ENCODE measurements around the gene EPS15.

The EPS15 gene

GRCh38 chr1:51549016-51549619 is 30.1 kb upstream of the EPS15 start:
- H3K4me3 ChIP-seq (ENCODE audit: low read depth, low read length) = no peak overlapping the region
- no peak for TF ChIP-seq CTCF (IDR thresholded peaks at IDR 0.05; ENCODE audit: borderline replicate concordance, insufficient read depth, low read depth, low read length)

GRCh38 chr1:51543858-51544257 is 24.8 kb upstream of the EPS15 start:
- TF ChIP-seq CTCF (IDR thresholded peaks at IDR 0.05; ENCODE audit: borderline replicate concordance, insufficient read depth, low read depth, low read length) = no peak
- H3K4me3 ChIP-seq (ENCODE audit: low read depth, low read length) = no peak overlapping the region

GRCh38 chr1:51542158-51542953 is 23.3 kb upstream of the EPS15 start:
- no peak for TF ChIP-seq CTCF (IDR thresholded peaks at IDR 0.05; ENCODE audit: borderline replicate concordance, insufficient read depth, low read depth, low read length)

GRCh38 chr1:51541313-51542050 is 22.4 kb upstream of the EPS15 start:
- H3K4me3 ChIP-seq (ENCODE audit: low read depth, low read length) = no peak overlapping the region
- TF ChIP-seq CTCF (IDR thresholded peaks at IDR 0.05; ENCODE audit: borderline replicate concordance, insufficient read depth, low read depth, low read length) = no peak

More at GRCh38 chr1:51542158-51542953, 23.3 kb upstream of the EPS15 start:
- no peak overlapping the region for H3K4me3 ChIP-seq (ENCODE audit: low read depth, low read length)

- no peak overlapping the region for H3K4me3 ChIP-seq (ENCODE audit: low read depth, low read length)
- no peak for TF ChIP-seq CTCF (IDR thresholded peaks at IDR 0.05; ENCODE audit: borderline replicate concordance, insufficient read depth, low read depth, low read length)
These were observed 18.5 kb upstream of the EPS15 start for GRCh38 chr1:51537568-51537967.

GRCh38 chr1:51535006-51535592 is 16.0 kb upstream of the EPS15 start:
- peak; percentile 66 for TF ChIP-seq CTCF (IDR thresholded peaks at IDR 0.05; ENCODE audit: borderline replicate concordance, insufficient read depth, low read depth, low read length)
- H3K4me3 ChIP-seq (ENCODE audit: low read depth, low read length) = no peak overlapping the region

Measured in GM12875 (cell line).